ENCODE measurements around the gene CACNA2D4. TPM values are rescaled to one million over a fixed set of nuclear protein-coding genes. Genes with fewer than 3 reads are reported as not detected.
A peak's percentile ranks its signal among the peaks of the same experiment; 100 is the strongest.

The CACNA2D4 gene
- total and polyA plus RNA-seq, 2 donors (not counting 3 experiments of a cell fraction or from before 2014, with no cell fraction given), result 0.58 to 0.73 TPM

- Histone ChIP-seq H3K27me3 (ENCODE audit: control insufficient read depth in 2 of 2, insufficient read depth in 2 of 2, low read length in 2 of 2) (no peaks in the 10 kb centered on the region), H3K4me3 (replicated peaks in 1 of 3; ENCODE audit: insufficient read depth in 1 of 3, low read depth in 1 of 3, low read length in 3 of 3) (no peak overlapping the region), H4K20me1 (replicated peaks; ENCODE audit: control insufficient read depth, extremely low read depth, insufficient read depth, low read length) (no peaks in the 10 kb centered on the region), H3K4me2 (ENCODE audit: insufficient read depth, low read length) (no peak overlapping the region), H3K79me2 (ENCODE audit: control insufficient read depth, insufficient read depth, low read length) (peaks cover 42% of the 10 kb centered on the region), H3K9me3 (replicated peaks; ENCODE audit: control insufficient read depth, insufficient read depth, low read length) (peaks cover 2% of the 10 kb centered on the region), H3K9me1 (replicated peaks; ENCODE audit: control insufficient read depth, extremely low read depth, insufficient read depth, low read length) (no peaks in the 10 kb centered on the region), H3K36me3 (ENCODE audit: control insufficient read depth in 2 of 2, extremely low read depth in 1 of 2, insufficient read depth in 2 of 2, low read length in 2 of 2) (no peaks in the 10 kb centered on the region), H3K9ac (replicated peaks; ENCODE audit: extremely low read depth, insufficient read depth, low read length) (no peak overlapping the region), H3K27ac (ENCODE audit: insufficient read depth, low read depth, low read length) (no peak overlapping the region), H3K4me1 (ENCODE audit: control insufficient read depth, extremely low read depth, insufficient read depth, low read length) (peaks cover 7% of the 10 kb centered on the region), H2AFZ (ENCODE audit: low read depth, low read length) (no peak overlapping the region)
- no peak for TF ChIP-seq POLR2AphosphoS5 (IDR thresholded peaks at IDR 0.05; ENCODE audit: insufficient read depth, low read depth, low read length)
- TF ChIP-seq EZH2 (IDR thresholded peaks at IDR 0.05; ENCODE audit: borderline replicate concordance, low read depth, low read length, severe bottlenecking), result no peak
- no peak for TF ChIP-seq JUN (IDR thresholded peaks at IDR 0.05; ENCODE audit: borderline replicate concordance, insufficient read depth, insufficient read length, low read depth)
- TF ChIP-seq MAX (IDR thresholded peaks at IDR 0.05; ENCODE audit: insufficient read depth, insufficient read length), result no peak
- TF ChIP-seq MYC (IDR thresholded peaks at IDR 0.05; ENCODE audit: low read depth, low read length), result no peak
- TF ChIP-seq CTCF (IDR thresholded peaks at IDR 0.05; ENCODE audit: extremely low read depth in 1 of 2, insufficient read depth in 1 of 2, low read depth in 1 of 2, low read length in 2 of 2), result no peak
- TF ChIP-seq FOS (IDR thresholded peaks at IDR 0.05; ENCODE audit: borderline replicate concordance, insufficient read depth, low read length), result no peak
- no peak for TF ChIP-seq GATA2 (IDR thresholded peaks at IDR 0.05; ENCODE audit: insufficient read depth, insufficient read length, low read depth, low read length)
- no peak for TF ChIP-seq POLR2A (IDR thresholded peaks at IDR 0.05; ENCODE audit: low read depth, low read length)
- BruUV-seq (replicated peaks), result no TSS peak
- CTCF ChIA-PET, result no interaction called here
- peak; percentile 18 for FAIRE-seq
- dilution Hi-C loops (cut with MboI; ENCODE audit: extremely low pct_ligation_motif_present, low sequenced_read_pairs) (no loop called here), intact Hi-C loops (cut with micrococcal nuclease) (no loop called here)
- no peak for DNase-seq (ENCODE audit: low read depth, low spot score)
- POLR2A ChIA-PET, result no interaction called here
These were observed 173.5 kb downstream of the CACNA2D4 start for GRCh38 chr12:1744932-1745331.

Other genes with a start within 250 kb of the CACNA2D4 start
- 57.3 and 59.4 TPM in 2 replicates for gene ADIPOR2, start 227.6 kb downstream of the CACNA2D4 start, total RNA-seq
- gene ADIPOR2, start 227.6 kb downstream of the CACNA2D4 start, polyA plus RNA-seq, result 20.7 and 22.5 TPM in 2 replicates
- not detected in 2 replicates for gene LRTM2, start 98.1 kb downstream of the CACNA2D4 start, total RNA-seq
- not detected in 2 replicates for gene LRTM2, start 98.1 kb downstream of the CACNA2D4 start, polyA plus RNA-seq
- gene DCP1B, start 85.8 kb upstream of the CACNA2D4 start, total RNA-seq, result 10.6 and 11.2 TPM in 2 replicates
- gene DCP1B, start 85.8 kb upstream of the CACNA2D4 start, polyA plus RNA-seq, result 19.8 and 23.0 TPM in 2 replicates
- gene CACNA1C, start 134.3 kb upstream of the CACNA2D4 start, total RNA-seq, result not detected in 2 replicates
- gene CACNA1C, start 134.3 kb upstream of the CACNA2D4 start, polyA plus RNA-seq, result not detected in 2 replicates

Data from endothelial cell of umbilical vein (primary cell).